Inflammatory macrophage treated with lipopolysaccharide for 4 hours (primary cell): Measurements from ENCODE around the gene IL3RA.

ENCODE experiments used
- DNase-seq: peaks from one replicate; pipeline ENCODE4 v3.0.0-alpha.2; 2020

IL3RA gene

GRCh38 chrX:1427756-1428155 lies 91.2 kb downstream of the IL3RA start:
- DNase-seq: no peak

GRCh38 chrX:1430451-1430850 lies 93.9 kb downstream of the IL3RA start:
- no peak for DNase-seq
